PFSK-1 (cell line): ENCODE results near the gene DNMT3B.

Experiments
- POLR2AphosphoS5 ChIP-seq: IDR thresholded peaks from 2 replicates; pipeline ENCODE4 v1.6.1; 2012; ENCODE audit warnings: low read depth, mild to moderate bottlenecking, control low read depth, low read length, moderate library complexity
- TAF1 ChIP-seq: IDR thresholded peaks from 2 replicates; pipeline ENCODE4 v1.6.1; 2012; ENCODE audit warnings: low read length, control low read depth, borderline replicate concordance; ENCODE audit not compliant: insufficient read depth
- TF ChIP-seq, protein P1 (sequence below), 2 experiments: IDR thresholded peaks; 2 replicates each; pipeline versions ENCODE4 v1.6.1 to v1.8.0; 2011 to 2012; ENCODE audit warnings: low read depth in 2 of 2, low read length in 2 of 2, control low read depth in 1 of 2, inconsistent platforms in 1 of 2, mild to moderate bottlenecking in 1 of 2, moderate library complexity in 1 of 2; ENCODE audit not compliant: insufficient read depth in 1 of 2

DNA sequence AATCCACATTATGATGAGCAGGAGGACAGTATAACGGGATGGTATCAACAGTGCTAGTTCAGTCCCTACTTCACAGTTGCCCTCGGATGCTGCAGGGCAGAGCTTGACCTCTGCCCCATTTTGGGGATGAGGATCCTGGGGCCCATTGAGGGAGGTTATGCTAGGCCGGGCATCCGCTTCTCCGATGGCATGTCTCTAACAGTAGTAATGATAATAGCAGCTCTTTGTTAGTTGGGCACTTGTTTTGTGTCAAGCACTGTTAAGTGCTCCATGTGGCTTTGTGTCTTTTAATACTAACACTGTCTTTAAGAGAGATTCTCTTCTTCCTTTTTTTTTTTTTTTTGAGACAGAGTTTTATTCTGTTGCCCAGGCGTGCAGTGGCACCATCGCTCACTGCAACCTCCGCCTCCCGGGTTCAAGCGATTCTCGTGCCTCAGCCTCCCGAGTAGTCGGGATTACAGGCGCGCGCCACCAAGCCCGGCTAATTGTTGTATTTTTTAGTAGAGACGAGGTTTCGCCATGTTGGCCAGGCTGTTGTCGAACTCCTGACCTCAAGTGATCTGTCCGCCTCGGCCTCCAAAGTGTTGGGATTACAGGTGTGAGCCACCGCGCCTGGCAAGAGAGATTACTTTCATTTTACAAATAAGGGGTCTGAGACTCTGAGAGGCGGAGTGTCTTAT, 58.7 kb downstream of the DNMT3B start:
- TF ChIP-seq TAF1 (no peak), POLR2AphosphoS5 (no peak)
- TF ChIP-seq, protein P1, sequence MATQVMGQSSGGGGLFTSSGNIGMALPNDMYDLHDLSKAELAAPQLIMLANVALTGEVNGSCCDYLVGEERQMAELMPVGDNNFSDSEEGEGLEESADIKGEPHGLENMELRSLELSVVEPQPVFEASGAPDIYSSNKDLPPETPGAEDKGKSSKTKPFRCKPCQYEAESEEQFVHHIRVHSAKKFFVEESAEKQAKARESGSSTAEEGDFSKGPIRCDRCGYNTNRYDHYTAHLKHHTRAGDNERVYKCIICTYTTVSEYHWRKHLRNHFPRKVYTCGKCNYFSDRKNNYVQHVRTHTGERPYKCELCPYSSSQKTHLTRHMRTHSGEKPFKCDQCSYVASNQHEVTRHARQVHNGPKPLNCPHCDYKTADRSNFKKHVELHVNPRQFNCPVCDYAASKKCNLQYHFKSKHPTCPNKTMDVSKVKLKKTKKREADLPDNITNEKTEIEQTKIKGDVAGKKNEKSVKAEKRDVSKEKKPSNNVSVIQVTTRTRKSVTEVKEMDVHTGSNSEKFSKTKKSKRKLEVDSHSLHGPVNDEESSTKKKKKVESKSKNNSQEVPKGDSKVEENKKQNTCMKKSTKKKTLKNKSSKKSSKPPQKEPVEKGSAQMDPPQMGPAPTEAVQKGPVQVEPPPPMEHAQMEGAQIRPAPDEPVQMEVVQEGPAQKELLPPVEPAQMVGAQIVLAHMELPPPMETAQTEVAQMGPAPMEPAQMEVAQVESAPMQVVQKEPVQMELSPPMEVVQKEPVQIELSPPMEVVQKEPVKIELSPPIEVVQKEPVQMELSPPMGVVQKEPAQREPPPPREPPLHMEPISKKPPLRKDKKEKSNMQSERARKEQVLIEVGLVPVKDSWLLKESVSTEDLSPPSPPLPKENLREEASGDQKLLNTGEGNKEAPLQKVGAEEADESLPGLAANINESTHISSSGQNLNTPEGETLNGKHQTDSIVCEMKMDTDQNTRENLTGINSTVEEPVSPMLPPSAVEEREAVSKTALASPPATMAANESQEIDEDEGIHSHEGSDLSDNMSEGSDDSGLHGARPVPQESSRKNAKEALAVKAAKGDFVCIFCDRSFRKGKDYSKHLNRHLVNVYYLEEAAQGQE (IDR thresholded peaks at IDR 0.05; ENCODE audit: insufficient read depth in 1 of 2, low read depth in 2 of 2, low read length in 2 of 2), result no peak
